Measurements from ENCODE around the gene SPTLC2. TPM values are rescaled to one million over a fixed set of nuclear protein-coding genes. Genes with fewer than 3 reads are reported as not detected.

SPTLC2 gene
- total RNA-seq, 3 donors from 2014 or later (not counting 1 experiment from before 2014, with no cell fraction given), result 35.2 to 58.6 (median 50.4) TPM

- intact Hi-C loops (cut with micrococcal nuclease), result loop anchor here (5.0 kb wide), 1 partner anchor 36 kb away; the partner anchor contains the start of gene SPTLC2
These were observed 35.4 kb downstream of the SPTLC2 start for GRCh38 chr14:77580964-77581505.

GRCh38 chr14:77580477-77580876 lies 36.0 kb downstream of the SPTLC2 start:
- ATAC-seq, result peak in 2 of 3 donors; percentile 11 to 13
- DNase-seq, result no peak
- Mint-ChIP-seq H3K9me3 (no peaks in the 10 kb centered on the region), H3K27ac (peak overlapping the region; percentile 87 to 93), H3K27me3 (ENCODE audit: low read depth in 2 of 2) (no peaks in the 10 kb centered on the region), H3K4me1 (peaks cover 26 to 27% of the 10 kb centered on the region in 2 donors), H3K4me3 (peak overlapping the region; percentile 75), H3K36me3 (no peaks in the 10 kb centered on the region)
- Histone ChIP-seq H3K36me3 (ENCODE audit: control insufficient read depth, insufficient read depth, low read length) (peaks cover 15% of the 10 kb centered on the region), H3K4me1 (ENCODE audit: control insufficient read depth, insufficient read depth, low read length) (peaks cover 15% of the 10 kb centered on the region), H3K27ac (ENCODE audit: low read length) (peak overlapping the region; percentile 63), H3K9me3 (ENCODE audit: control insufficient read depth, insufficient read depth, low read length) (no peaks in the 10 kb centered on the region), H3K4me3 (ENCODE audit: low read length) (no peak overlapping the region), H3K27me3 (ENCODE audit: control insufficient read depth, insufficient read depth, low read length) (no peaks in the 10 kb centered on the region)
- intact Hi-C loops (cut with micrococcal nuclease), result loop anchor here (5.0 kb wide), 1 partner anchor 37 kb away; the partner anchor contains the start of gene SPTLC2
- no peak for TF ChIP-seq CTCF (IDR thresholded peaks at IDR 0.05)
- 71% methylated on average over 4 of the region's 4 CpGs for WGBS (ENCODE audit: insufficient coverage)

More at GRCh38 chr14:77580964-77581505, 35.4 kb downstream of the SPTLC2 start:
- DNase-seq, result peak in 1 of 2 donors; percentile 66
- Mint-ChIP-seq H3K36me3 (no peaks in the 10 kb centered on the region), H3K4me3 (peak overlapping the region; percentile 75), H3K27ac (peak overlapping the region; percentile 87 to 93), H3K4me1 (peaks cover 26 to 27% of the 10 kb centered on the region in 2 donors), H3K9me3 (no peaks in the 10 kb centered on the region), H3K27me3 (ENCODE audit: low read depth in 2 of 2) (no peaks in the 10 kb centered on the region)
- WGBS (ENCODE audit: insufficient coverage), result 20% methylated on average over 4 of the region's 4 CpGs
- Histone ChIP-seq H3K27ac (ENCODE audit: low read length) (peak overlapping the region; percentile 63), H3K9me3 (ENCODE audit: control insufficient read depth, insufficient read depth, low read length) (no peaks in the 10 kb centered on the region), H3K4me3 (ENCODE audit: low read length) (no peak overlapping the region), H3K4me1 (ENCODE audit: control insufficient read depth, insufficient read depth, low read length) (peaks cover 15% of the 10 kb centered on the region), H3K27me3 (ENCODE audit: control insufficient read depth, insufficient read depth, low read length) (no peaks in the 10 kb centered on the region), H3K36me3 (ENCODE audit: control insufficient read depth, insufficient read depth, low read length) (peaks cover 10% of the 10 kb centered on the region)
- ATAC-seq, result peak; percentile 79 to 82 (median 82)
- no peak for TF ChIP-seq CTCF (IDR thresholded peaks at IDR 0.05)

GRCh38 chr14:77579780-77580179 lies 36.7 kb downstream of the SPTLC2 start:
- intact Hi-C loops (cut with micrococcal nuclease), result loop anchor here (5.0 kb wide), 1 partner anchor 38 kb away; the partner anchor contains the start of gene SPTLC2
- H3K27me3 ChIP-seq (ENCODE audit: control insufficient read depth, insufficient read depth, low read length), result no peaks in the 10 kb centered on the region
- H3K9me3 ChIP-seq (ENCODE audit: control insufficient read depth, insufficient read depth, low read length), result no peaks in the 10 kb centered on the region
- ATAC-seq (no peak), DNase-seq (no peak)
- H3K4me3 ChIP-seq (ENCODE audit: low read length), result no peak overlapping the region
- Mint-ChIP-seq H3K27me3 (ENCODE audit: low read depth in 2 of 2) (no peaks in the 10 kb centered on the region), H3K36me3 (no peaks in the 10 kb centered on the region), H3K4me3 (peak overlapping the region; percentile 69), H3K9me3 (no peaks in the 10 kb centered on the region), H3K27ac (peak overlapping the region; percentile 77 to 87), H3K4me1 (peaks cover 26% of the 10 kb centered on the region in 2 donors)
- 100% methylated on average over 1 of the region's 1 CpG for WGBS (ENCODE audit: insufficient coverage)
- no peak overlapping the region for H3K27ac ChIP-seq (ENCODE audit: low read length)
- H3K4me1 ChIP-seq (ENCODE audit: control insufficient read depth, insufficient read depth, low read length), result peaks cover 15% of the 10 kb centered on the region
- peaks cover 22% of the 10 kb centered on the region for H3K36me3 ChIP-seq (ENCODE audit: control insufficient read depth, insufficient read depth, low read length)
- TF ChIP-seq CTCF (IDR thresholded peaks at IDR 0.05), result no peak
